ENCODE data around the gene NKX3-2.

DNA sequence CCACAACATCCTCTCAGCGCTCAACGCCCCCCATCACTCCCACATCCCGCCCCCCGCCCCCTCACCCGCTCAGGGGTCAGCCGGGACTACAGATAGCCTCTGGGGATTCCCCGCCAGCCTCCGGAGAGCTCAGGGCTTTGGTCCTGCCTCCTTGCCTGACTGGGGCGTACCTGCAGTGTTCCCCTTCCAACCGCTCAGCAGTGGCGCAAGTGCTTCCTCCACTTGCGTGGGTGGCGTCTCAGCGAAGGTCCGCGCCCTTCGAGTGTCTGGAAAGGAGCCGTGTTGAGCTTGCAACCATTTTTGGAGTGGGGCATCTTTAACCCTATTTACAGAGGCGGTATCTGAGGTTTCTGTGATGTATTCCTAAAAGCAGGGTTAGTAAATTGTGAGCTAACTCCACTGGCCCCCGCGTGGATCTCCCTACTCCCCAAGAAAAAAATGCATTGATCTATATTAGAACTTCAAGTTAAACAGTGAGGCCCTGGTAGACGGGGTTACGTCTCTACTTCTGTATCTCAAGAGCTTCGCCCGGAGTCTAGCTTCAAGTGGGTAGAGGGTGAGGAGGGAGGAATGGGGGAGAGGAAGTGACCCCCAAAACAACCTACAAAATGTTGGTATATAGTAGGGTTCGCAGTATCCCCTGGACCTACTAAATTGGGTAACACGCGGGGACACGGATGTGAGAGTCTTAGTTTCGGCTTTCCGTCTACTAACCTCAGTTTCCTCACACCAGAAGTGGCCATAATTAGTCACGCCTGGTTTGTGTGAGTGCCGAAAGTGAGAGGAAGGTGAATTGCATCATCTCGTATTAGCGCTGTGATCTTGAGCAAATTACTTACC is 16.1 kb downstream of the NKX3-2 start:
- TF ChIP-seq POLR2AphosphoS5 (IDR thresholded peaks at IDR 0.05; ENCODE audit: low read depth, low read length) = no peak
- no peak for TF ChIP-seq POLR2A (IDR thresholded peaks at IDR 0.05; ENCODE audit: low read depth, low read length)
- no peak for TF ChIP-seq TAF1 (IDR thresholded peaks at IDR 0.05; ENCODE audit: borderline replicate concordance, low read depth, low read length)

All from GM12892 (cell line).